GM10266 (cell line): ENCODE results near the gene SLC6A4.

Experiments
- DNase-seq: peaks from one replicate; pipeline ENCODE4 v3.0.0; 2012; ENCODE audit errors: extremely low spot score
- TF ChIP-seq, protein P1 (sequence below): IDR thresholded peaks from 2 replicates; pipeline ENCODE4 v1.5.1; 2012; ENCODE audit warnings: mild to moderate bottlenecking, low read depth; ENCODE audit not compliant: control insufficient read depth, insufficient read depth; ENCODE audit errors: missing control alignments

Gene SLC6A4

DNA sequence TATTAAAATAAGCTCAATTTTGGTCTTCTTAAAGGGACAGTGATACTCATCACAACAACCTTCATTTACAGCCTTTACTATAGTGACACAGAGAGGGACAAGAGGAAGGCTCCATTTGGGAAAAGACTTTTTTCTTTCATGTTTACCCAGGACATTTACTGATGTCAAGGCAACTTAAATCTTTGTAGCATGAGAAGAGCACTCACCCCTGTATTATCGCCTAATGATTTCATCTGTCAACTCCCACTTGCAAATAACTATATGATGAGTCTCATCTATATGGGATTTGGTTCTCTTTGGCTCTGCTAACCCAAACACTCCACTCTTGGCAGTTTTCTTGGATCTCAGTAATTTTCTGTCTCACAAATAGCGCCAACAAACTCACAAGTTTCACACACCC lies 32.1 kb upstream of the SLC6A4 start:
- TF ChIP-seq, protein P1, sequence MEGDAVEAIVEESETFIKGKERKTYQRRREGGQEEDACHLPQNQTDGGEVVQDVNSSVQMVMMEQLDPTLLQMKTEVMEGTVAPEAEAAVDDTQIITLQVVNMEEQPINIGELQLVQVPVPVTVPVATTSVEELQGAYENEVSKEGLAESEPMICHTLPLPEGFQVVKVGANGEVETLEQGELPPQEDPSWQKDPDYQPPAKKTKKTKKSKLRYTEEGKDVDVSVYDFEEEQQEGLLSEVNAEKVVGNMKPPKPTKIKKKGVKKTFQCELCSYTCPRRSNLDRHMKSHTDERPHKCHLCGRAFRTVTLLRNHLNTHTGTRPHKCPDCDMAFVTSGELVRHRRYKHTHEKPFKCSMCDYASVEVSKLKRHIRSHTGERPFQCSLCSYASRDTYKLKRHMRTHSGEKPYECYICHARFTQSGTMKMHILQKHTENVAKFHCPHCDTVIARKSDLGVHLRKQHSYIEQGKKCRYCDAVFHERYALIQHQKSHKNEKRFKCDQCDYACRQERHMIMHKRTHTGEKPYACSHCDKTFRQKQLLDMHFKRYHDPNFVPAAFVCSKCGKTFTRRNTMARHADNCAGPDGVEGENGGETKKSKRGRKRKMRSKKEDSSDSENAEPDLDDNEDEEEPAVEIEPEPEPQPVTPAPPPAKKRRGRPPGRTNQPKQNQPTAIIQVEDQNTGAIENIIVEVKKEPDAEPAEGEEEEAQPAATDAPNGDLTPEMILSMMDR = no peak
- DNase-seq = no peak

DNA sequence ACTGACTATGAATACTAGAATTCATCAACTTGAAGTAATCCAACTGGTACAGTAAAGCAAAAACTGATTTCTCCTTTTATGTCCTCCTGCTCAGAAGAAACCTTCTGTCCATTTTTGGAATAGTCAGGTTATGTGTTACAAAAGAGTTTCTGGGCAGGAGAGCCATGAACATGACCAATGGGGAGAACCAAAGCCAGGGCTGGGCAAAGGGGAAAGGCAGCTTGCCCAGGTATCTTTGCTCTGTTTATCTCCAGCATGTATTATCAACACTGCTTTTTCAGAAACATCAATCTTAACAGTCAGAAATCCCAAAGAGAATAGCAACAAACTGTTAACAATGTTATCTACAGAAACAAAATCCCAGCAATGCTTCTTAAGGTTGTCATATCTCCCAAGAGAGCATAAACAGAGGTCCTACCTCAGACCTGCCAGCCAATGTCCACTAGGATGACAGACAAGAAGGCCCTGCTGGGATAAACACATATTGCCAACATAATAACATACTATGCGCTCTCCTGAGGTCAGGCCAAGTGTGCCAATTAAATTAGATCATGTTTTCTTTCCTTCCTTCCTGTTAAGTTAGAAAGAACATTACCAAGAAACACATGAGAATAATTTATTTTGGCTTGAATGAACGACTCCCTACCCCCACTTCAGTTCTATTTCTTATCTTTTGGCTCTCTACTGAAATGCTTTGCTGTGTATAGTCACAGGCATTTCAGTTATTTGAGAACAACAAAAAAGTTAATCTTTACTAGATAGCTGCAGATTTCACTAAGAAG lies 28.2 kb upstream of the SLC6A4 start:
- no peak for DNase-seq
- TF ChIP-seq, protein P1 = no peak

DNA sequence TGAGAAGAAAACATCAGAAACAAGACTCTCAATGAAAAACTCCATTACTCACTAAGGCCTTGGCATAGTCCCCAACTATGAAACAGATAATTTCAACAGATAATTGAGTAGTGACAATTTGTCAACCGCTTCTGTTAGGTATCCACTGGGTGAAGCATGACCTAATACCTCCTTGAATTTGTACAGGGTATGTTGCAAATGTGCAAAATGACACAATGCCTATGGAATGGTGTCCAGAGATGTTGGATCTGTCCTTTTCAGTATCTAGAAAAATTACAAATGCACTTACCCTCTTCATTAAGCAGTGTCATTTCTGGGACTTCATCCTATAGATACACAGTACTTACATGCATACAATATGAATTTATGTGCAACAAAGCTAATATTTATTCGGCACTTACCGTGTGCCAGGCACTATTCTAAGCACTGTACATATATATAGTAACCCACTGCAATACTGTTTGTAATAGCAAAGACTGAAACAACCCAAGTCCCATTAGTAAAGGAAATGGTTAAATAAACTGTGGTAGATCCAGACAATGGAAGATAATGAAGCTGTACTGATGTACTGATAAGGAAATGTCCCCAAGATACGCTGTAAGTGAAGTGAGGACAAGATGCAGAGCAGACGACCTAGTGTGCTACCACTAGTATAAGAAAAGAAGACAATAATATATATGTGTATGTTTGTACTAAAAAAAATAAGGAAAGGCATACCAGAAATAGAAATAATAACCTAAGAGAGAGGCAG lies 21.4 kb upstream of the SLC6A4 start:
- TF ChIP-seq, protein P1 = no peak
- DNase-seq = no peak

GRCh38 chr17:30254150-30254549 lies 18.7 kb upstream of the SLC6A4 start:
- no peak for DNase-seq
- TF ChIP-seq, protein P1 = no peak

DNA sequence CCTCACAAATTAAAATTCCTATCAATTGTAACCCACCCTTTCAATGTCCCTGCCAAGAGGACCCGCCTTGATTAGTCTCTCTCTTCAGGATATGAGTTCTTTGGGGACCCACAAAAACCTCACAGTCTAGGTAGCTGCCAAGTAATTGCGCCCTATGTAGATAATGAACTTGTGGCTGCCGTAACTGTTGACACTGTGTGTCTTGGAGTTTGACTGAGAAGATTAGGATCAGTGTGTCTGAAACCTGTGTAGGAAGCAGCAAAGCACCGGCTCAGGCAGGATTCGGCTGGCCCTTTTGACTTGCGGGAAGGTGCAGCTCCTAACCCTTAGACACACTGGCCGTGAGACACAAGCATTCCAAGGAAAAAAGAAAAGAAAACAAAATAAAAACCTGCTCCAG lies 17.8 kb upstream of the SLC6A4 start:
- no peak for DNase-seq
- TF ChIP-seq, protein P1 = no peak

DNA sequence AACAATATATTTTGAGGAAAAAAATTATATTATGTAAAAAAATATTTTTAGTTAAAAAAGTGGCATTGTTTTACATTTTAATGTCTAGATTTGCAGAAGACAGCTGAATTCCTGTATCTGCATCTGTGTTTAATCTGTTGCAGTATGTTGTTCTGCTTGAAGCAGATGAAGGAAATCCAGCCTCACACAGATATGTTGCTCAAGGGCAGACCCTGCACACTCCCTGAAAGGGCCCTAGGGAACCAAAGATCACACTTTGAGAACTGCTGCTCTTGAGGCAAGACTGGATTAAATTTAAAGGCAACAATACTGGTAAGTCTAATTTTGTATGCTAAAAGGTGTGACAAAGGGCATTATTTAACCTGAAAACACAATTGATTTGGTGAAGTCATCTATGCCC lies 16.4 kb upstream of the SLC6A4 start:
- TF ChIP-seq, protein P1 = no peak
- DNase-seq = no peak

DNA sequence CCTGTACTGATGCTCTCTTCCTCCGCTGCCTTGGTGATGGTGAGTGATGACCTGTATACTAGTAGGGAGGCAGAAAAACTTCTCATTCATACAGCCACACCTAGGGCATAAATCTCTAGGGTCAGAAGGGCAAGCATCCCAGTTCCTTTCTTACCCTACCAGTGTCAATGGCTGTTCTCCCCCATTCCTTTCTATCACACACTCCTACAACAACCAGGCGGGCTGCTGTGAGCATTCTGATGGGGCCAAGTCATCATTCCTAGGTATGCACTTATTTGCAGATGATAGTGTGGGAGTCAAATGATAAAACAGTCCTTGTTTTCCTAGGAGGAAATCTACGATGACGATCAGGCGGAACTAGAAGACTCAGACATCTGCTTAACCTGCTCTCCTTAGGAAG lies 14.0 kb upstream of the SLC6A4 start:
- TF ChIP-seq, protein P1 = no peak
- DNase-seq = no peak
